NCI-H82 treated with DMSO at 0.1 percent for 48 hours (cell line): Measurements from ENCODE around the gene ZFYVE28.

Experiments used
- DNase-seq: peaks from one replicate; lab custom pipeline; 2025; ENCODE audit not compliant: unreplicated experiment; lab: John Stamatoyannopoulos, UW

ZFYVE28 gene

GRCh38 chr4:2411786-2412510 lies 6.5 kb downstream of the ZFYVE28 start:
- DNase-seq = no peak

GRCh38 chr4:2409381-2409783 lies 9.1 kb downstream of the ZFYVE28 start:
- no peak for DNase-seq

GRCh38 chr4:2408976-2409375 lies 9.5 kb downstream of the ZFYVE28 start:
- no peak for DNase-seq

GRCh38 chr4:2408401-2408958 lies 10.0 kb downstream of the ZFYVE28 start:
- DNase-seq = no peak

- no peak for DNase-seq
Observed at GRCh38 chr4:2407991-2408342, 10.5 kb downstream of the ZFYVE28 start.

GRCh38 chr4:2406920-2407319 lies 11.5 kb downstream of the ZFYVE28 start:
- no peak for DNase-seq

GRCh38 chr4:2406406-2406805 lies 12.0 kb downstream of the ZFYVE28 start:
- no peak for DNase-seq

GRCh38 chr4:2402941-2403340 lies 15.5 kb downstream of the ZFYVE28 start:
- no peak for DNase-seq

GRCh38 chr4:2402048-2402842 lies 16.2 kb downstream of the ZFYVE28 start:
- DNase-seq = peak; percentile 89

- no peak for DNase-seq
Observed at GRCh38 chr4:2401610-2401983, 16.8 kb downstream of the ZFYVE28 start.

- no peak for DNase-seq
Observed at GRCh38 chr4:2400841-2401609, 17.4 kb downstream of the ZFYVE28 start.

- DNase-seq = no peak
Observed at GRCh38 chr4:2399631-2400190, 18.7 kb downstream of the ZFYVE28 start.

- DNase-seq = no peak
Observed at GRCh38 chr4:2399216-2399615, 19.2 kb downstream of the ZFYVE28 start.

GRCh38 chr4:2397596-2398379 lies 20.7 kb downstream of the ZFYVE28 start:
- no peak for DNase-seq

GRCh38 chr4:2396781-2397368 lies 21.6 kb downstream of the ZFYVE28 start:
- no peak for DNase-seq

GRCh38 chr4:2395584-2395983 lies 22.9 kb downstream of the ZFYVE28 start:
- no peak for DNase-seq

- DNase-seq = peak; percentile 39
Observed at GRCh38 chr4:2395038-2395437, 23.4 kb downstream of the ZFYVE28 start.

GRCh38 chr4:2394528-2394927 lies 23.9 kb downstream of the ZFYVE28 start:
- DNase-seq = no peak

GRCh38 chr4:2393353-2394270 lies 24.8 kb downstream of the ZFYVE28 start:
- DNase-seq = no peak
